Measurements from ENCODE around the gene UCP3.

UCP3 gene

DNA sequence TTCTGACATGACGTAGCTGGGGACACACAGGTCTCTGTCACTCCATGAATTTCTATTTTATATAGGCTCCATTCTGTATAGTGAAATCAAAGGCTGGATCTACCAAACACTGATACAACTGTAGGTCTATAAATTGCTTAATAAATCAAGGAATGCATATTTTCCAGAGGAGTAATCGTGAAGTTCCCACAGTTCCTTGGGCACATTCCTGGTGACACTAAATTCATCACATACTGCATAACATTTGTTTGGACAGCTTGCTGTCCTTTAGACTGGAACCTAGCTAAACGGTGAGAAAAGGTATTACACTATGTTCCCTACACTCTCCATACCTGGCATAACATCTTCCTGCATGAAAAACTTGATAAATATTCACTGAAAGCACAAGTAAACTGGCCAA, 41.6 kb upstream of the UCP3 start:
- TF ChIP-seq, protein P1, sequence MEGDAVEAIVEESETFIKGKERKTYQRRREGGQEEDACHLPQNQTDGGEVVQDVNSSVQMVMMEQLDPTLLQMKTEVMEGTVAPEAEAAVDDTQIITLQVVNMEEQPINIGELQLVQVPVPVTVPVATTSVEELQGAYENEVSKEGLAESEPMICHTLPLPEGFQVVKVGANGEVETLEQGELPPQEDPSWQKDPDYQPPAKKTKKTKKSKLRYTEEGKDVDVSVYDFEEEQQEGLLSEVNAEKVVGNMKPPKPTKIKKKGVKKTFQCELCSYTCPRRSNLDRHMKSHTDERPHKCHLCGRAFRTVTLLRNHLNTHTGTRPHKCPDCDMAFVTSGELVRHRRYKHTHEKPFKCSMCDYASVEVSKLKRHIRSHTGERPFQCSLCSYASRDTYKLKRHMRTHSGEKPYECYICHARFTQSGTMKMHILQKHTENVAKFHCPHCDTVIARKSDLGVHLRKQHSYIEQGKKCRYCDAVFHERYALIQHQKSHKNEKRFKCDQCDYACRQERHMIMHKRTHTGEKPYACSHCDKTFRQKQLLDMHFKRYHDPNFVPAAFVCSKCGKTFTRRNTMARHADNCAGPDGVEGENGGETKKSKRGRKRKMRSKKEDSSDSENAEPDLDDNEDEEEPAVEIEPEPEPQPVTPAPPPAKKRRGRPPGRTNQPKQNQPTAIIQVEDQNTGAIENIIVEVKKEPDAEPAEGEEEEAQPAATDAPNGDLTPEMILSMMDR (IDR thresholded peaks at IDR 0.05; ENCODE audit: low read depth, low read length) = no peak
- no peak for TF ChIP-seq EZH2phosphoT487 (IDR thresholded peaks at IDR 0.05; ENCODE audit: low read depth)
- no peak overlapping the region for H3K4me3 ChIP-seq (ENCODE audit: low read length)
- H3K27me3 ChIP-seq (ENCODE audit: low read depth, low read length) = no peaks in the 10 kb centered on the region
- no peaks in the 10 kb centered on the region for H3K79me2 ChIP-seq (ENCODE audit: low read length)
- no peak overlapping the region for H2AFZ ChIP-seq (ENCODE audit: low read depth, low read length)
- H3K9ac ChIP-seq (ENCODE audit: low read length) = no peak overlapping the region
- H4K20me1 ChIP-seq (ENCODE audit: insufficient read depth, low read length) = no peaks in the 10 kb centered on the region
- H3K4me1 ChIP-seq (ENCODE audit: low read length) = no peaks in the 10 kb centered on the region
- H3K4me2 ChIP-seq (ENCODE audit: low read length) = no peak overlapping the region
- peaks cover 16% of the 10 kb centered on the region for H3K36me3 ChIP-seq (replicated peaks; ENCODE audit: low read depth, low read length)
- H3K27ac ChIP-seq (ENCODE audit: low read length) = no peak overlapping the region
- H3K9me3 ChIP-seq (ENCODE audit: insufficient read depth, low read length) = no peaks in the 10 kb centered on the region

DNA sequence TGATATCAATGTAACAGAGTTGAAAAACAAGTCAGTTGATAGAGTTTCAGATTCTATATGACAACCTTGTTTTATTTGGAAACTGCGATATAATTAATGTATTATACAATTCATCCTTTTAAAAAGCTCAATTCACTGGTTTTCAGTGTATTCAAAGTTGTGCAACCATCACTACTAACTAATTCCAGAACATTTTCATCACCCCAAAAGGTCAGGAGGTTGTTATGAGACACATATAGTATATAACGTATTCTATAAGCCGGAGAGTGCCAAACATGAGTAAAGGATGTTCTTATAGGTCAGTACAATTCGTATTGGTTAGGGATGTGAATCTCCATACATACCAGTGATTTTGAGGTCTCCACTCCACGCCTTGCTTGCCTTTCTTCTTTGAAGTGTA, 40.1 kb upstream of the UCP3 start:
- no peaks in the 10 kb centered on the region for H3K4me1 ChIP-seq (ENCODE audit: low read length)
- H2AFZ ChIP-seq (ENCODE audit: low read depth, low read length) = no peak overlapping the region
- no peak overlapping the region for H3K4me2 ChIP-seq (ENCODE audit: low read length)
- H3K79me2 ChIP-seq (ENCODE audit: low read length) = no peaks in the 10 kb centered on the region
- H3K27me3 ChIP-seq (ENCODE audit: low read depth, low read length) = no peaks in the 10 kb centered on the region
- no peak overlapping the region for H3K27ac ChIP-seq (ENCODE audit: low read length)
- H3K9me3 ChIP-seq (ENCODE audit: insufficient read depth, low read length) = no peaks in the 10 kb centered on the region
- TF ChIP-seq EZH2phosphoT487 (IDR thresholded peaks at IDR 0.05; ENCODE audit: low read depth) = no peak
- TF ChIP-seq, protein P1 (IDR thresholded peaks at IDR 0.05; ENCODE audit: low read depth, low read length) = no peak
- H3K9ac ChIP-seq (ENCODE audit: low read length) = no peak overlapping the region
- H3K4me3 ChIP-seq (ENCODE audit: low read length) = no peak overlapping the region
- H3K36me3 ChIP-seq (replicated peaks; ENCODE audit: low read depth, low read length) = peaks cover 16% of the 10 kb centered on the region
- H4K20me1 ChIP-seq (ENCODE audit: insufficient read depth, low read length) = no peaks in the 10 kb centered on the region

DNA sequence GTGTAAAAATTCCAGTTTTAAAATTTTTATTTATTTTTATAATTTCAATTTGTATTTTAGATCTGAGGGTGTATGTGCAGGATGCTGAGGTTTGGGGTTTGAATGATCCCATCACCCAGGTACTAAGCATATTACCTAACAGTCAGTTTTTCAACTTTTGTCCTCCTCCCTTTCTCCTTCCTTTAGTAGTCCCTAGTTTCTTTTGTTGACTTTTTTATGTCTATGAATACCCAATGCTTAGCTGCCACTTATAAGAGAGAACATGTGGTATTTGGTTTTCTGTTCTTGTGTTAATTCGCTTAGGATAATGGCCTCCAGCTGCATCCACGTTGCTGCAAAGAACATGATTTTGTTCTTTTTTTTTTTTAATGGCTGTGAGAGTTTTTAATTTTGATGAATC, 35.7 kb upstream of the UCP3 start:
- H3K4me2 ChIP-seq (ENCODE audit: low read length) = no peak overlapping the region
- no peaks in the 10 kb centered on the region for H3K79me2 ChIP-seq (ENCODE audit: low read length)
- no peaks in the 10 kb centered on the region for H3K4me1 ChIP-seq (ENCODE audit: low read length)
- no peak overlapping the region for H3K9ac ChIP-seq (ENCODE audit: low read length)
- no peak overlapping the region for H2AFZ ChIP-seq (ENCODE audit: low read depth, low read length)
- TF ChIP-seq EZH2phosphoT487 (IDR thresholded peaks at IDR 0.05; ENCODE audit: low read depth) = no peak
- H3K4me3 ChIP-seq (ENCODE audit: low read length) = no peak overlapping the region
- H3K36me3 ChIP-seq (replicated peaks; ENCODE audit: low read depth, low read length) = peaks cover 17% of the 10 kb centered on the region
- no peak overlapping the region for H3K27ac ChIP-seq (ENCODE audit: low read length)
- H4K20me1 ChIP-seq (ENCODE audit: insufficient read depth, low read length) = no peaks in the 10 kb centered on the region
- H3K27me3 ChIP-seq (ENCODE audit: low read depth, low read length) = no peaks in the 10 kb centered on the region
- no peaks in the 10 kb centered on the region for H3K9me3 ChIP-seq (ENCODE audit: insufficient read depth, low read length)

DNA sequence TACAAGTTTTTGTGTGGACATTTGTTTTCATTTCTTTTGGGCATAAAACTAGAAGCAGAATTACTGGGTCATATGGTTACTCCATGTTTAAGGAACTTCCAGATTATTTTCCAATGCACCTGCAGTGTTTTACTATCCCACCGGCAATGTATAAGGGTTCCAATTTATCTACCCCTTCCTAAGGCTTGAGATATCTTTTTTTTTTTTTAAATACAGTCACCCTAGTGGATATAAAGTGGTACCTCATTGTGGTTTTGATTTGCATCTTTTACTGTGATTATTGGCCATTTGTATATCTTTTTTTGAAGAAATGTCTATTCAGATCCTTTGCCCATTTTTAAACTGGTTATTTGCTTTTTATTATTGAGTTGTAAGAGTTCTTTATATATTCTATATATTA, 34.6 kb upstream of the UCP3 start:
- Histone ChIP-seq H3K4me2 (ENCODE audit: low read length) (no peak overlapping the region), H3K36me3 (replicated peaks; ENCODE audit: low read depth, low read length) (peaks cover 19% of the 10 kb centered on the region), H3K27me3 (ENCODE audit: low read depth, low read length) (no peaks in the 10 kb centered on the region), H3K9ac (ENCODE audit: low read length) (no peak overlapping the region), H2AFZ (ENCODE audit: low read depth, low read length) (no peak overlapping the region), H3K79me2 (ENCODE audit: low read length) (no peaks in the 10 kb centered on the region), H3K27ac (ENCODE audit: low read length) (no peak overlapping the region), H3K4me3 (ENCODE audit: low read length) (no peak overlapping the region), H3K9me3 (ENCODE audit: insufficient read depth, low read length) (no peaks in the 10 kb centered on the region), H4K20me1 (ENCODE audit: insufficient read depth, low read length) (no peaks in the 10 kb centered on the region), H3K4me1 (ENCODE audit: low read length) (no peaks in the 10 kb centered on the region)
- TF ChIP-seq, protein P1 (IDR thresholded peaks at IDR 0.05; ENCODE audit: low read depth, low read length) = no peak
- TF ChIP-seq EZH2phosphoT487 (IDR thresholded peaks at IDR 0.05; ENCODE audit: low read depth) = no peak

DNA sequence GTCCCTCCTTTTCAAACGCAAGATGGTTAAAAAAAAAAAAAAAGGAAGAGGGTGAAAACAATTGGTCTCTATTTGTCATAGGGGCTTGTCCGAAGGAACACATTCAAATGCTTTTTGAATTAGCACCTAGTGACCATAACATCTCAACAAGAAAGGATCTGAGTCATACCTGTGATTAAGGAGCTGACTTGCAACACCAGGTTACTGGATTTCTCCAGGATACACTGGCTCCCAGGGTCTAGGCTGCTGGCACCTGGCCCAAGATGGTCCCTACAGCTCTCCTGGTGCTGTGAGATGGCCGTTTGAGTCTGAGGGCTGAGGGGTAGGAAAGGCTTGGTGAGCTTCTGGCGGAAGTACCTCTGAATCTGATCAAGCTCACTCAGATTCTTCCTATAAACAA, 28.4 kb upstream of the UCP3 start:
- Histone ChIP-seq H3K4me1 (ENCODE audit: low read length) (no peaks in the 10 kb centered on the region), H4K20me1 (ENCODE audit: insufficient read depth, low read length) (no peaks in the 10 kb centered on the region), H2AFZ (ENCODE audit: low read depth, low read length) (no peak overlapping the region), H3K4me2 (ENCODE audit: low read length) (no peak overlapping the region), H3K27ac (ENCODE audit: low read length) (no peak overlapping the region), H3K9ac (ENCODE audit: low read length) (no peak overlapping the region), H3K27me3 (ENCODE audit: low read depth, low read length) (no peaks in the 10 kb centered on the region), H3K36me3 (replicated peaks; ENCODE audit: low read depth, low read length) (peaks cover 36% of the 10 kb centered on the region), H3K9me3 (ENCODE audit: insufficient read depth, low read length) (no peaks in the 10 kb centered on the region), H3K4me3 (ENCODE audit: low read length) (no peak overlapping the region), H3K79me2 (ENCODE audit: low read length) (no peaks in the 10 kb centered on the region)
- TF ChIP-seq EZH2phosphoT487 (IDR thresholded peaks at IDR 0.05; ENCODE audit: low read depth) = no peak
- TF ChIP-seq, protein P1 (IDR thresholded peaks at IDR 0.05; ENCODE audit: low read depth, low read length) = no peak
